ENCODE measurements around the gene MAP2. TPM values are rescaled to one million over a fixed set of nuclear protein-coding genes. Genes with fewer than 3 reads are reported as not detected.

The MAP2 gene
- total RNA-seq, 1 experiment from 2014 or later = 7.4 TPM

- no peaks in the 10 kb centered on the region for H3K9me2 ChIP-seq (ENCODE audit: insufficient read depth)
- no TSS peak for BruUV-seq (replicated peaks)
- H4K20me1 ChIP-seq (ENCODE audit: insufficient read depth) = no peaks in the 10 kb centered on the region
- H3K9me3 ChIP-seq (ENCODE audit: control insufficient read depth in 1 of 2, insufficient read depth in 1 of 2, low read depth in 1 of 2, low read length in 2 of 2) = no peaks in the 10 kb centered on the region
- no peaks in the 10 kb centered on the region for H3K4me1 ChIP-seq (ENCODE audit: control insufficient read depth in 1 of 2, insufficient read depth in 2 of 2, low read length in 2 of 2)
- ChIA-PET RAD21 (ENCODE audit: low non-redundant PET in 1 of 2, low total read pairs in 2 of 2, uncharacterized antibody in 2 of 2, unreplicated experiment in 2 of 2) (no interaction called here), POLR2A (interaction anchor here (0.5 kb wide), 1 partner anchor 10 kb away, joined by 3 read pairs; no protein-coding TSS in a partner anchor), CTCF (no interaction called here)
- no peak for DNase-seq (ENCODE audit: low read depth, low spot score)
- no peak overlapping the region for H3K27ac ChIP-seq (ENCODE audit: low read depth, low read length)
- no peak for TF ChIP-seq POLR2A (IDR thresholded peaks at IDR 0.05; ENCODE audit: borderline replicate concordance, extremely low read depth, insufficient read depth, insufficient read length)
- TF ChIP-seq, protein P1, sequence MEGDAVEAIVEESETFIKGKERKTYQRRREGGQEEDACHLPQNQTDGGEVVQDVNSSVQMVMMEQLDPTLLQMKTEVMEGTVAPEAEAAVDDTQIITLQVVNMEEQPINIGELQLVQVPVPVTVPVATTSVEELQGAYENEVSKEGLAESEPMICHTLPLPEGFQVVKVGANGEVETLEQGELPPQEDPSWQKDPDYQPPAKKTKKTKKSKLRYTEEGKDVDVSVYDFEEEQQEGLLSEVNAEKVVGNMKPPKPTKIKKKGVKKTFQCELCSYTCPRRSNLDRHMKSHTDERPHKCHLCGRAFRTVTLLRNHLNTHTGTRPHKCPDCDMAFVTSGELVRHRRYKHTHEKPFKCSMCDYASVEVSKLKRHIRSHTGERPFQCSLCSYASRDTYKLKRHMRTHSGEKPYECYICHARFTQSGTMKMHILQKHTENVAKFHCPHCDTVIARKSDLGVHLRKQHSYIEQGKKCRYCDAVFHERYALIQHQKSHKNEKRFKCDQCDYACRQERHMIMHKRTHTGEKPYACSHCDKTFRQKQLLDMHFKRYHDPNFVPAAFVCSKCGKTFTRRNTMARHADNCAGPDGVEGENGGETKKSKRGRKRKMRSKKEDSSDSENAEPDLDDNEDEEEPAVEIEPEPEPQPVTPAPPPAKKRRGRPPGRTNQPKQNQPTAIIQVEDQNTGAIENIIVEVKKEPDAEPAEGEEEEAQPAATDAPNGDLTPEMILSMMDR (IDR thresholded peaks at IDR 0.05 in 2 of 3, conservative IDR thresholded peaks at IDR 0.05 in 1 of 3; ENCODE audit: borderline replicate concordance in 1 of 3, insufficient read depth in 1 of 3, low read depth in 2 of 3, low read length in 2 of 3) = no peak
- no peaks in the 10 kb centered on the region for H3K36me3 ChIP-seq (ENCODE audit: control insufficient read depth in 1 of 2, insufficient read depth in 2 of 2, low read length in 2 of 2)
- H2AFZ ChIP-seq (ENCODE audit: low read depth, low read length, poor library complexity, severe bottlenecking) = no peak overlapping the region
- H3K4me2 ChIP-seq (ENCODE audit: low read length) = no peak overlapping the region
- H3K4me3 ChIP-seq (replicated peaks in 1 of 2; ENCODE audit: low read depth in 1 of 2, low read length in 2 of 2) = no peak overlapping the region
- H3K9ac ChIP-seq (ENCODE audit: low read length) = no peak overlapping the region
- no peak for ATAC-seq
- H3K79me2 ChIP-seq (ENCODE audit: insufficient read depth, low read length) = no peaks in the 10 kb centered on the region
- intact Hi-C loops (cut with micrococcal nuclease) = no loop called here
- no peaks in the 10 kb centered on the region for H3K27me3 ChIP-seq (ENCODE audit: insufficient read depth, low read length)
Measured at GRCh38 chr2:209536363-209536762, 112.5 kb downstream of the MAP2 start.

DNA sequence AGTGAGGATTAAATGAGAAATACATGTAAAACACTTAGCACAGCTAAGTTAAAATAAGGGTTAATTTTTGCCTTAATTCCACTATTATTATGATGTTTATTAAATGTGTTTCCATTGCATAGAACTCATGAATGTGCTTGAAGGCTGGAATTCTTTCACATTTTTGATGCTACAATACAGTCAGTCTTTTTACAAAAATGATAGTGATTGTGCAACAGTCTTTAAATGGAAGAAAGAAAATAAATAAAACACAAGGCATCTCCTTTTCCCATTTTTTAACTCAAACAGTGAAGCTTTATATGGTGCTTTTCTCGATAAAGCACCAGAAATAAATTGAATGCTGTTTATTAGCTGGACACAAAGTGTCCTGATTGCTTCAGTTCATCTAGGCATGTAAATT, 123.9 kb downstream of the MAP2 start:
- TF ChIP-seq, protein P2, sequence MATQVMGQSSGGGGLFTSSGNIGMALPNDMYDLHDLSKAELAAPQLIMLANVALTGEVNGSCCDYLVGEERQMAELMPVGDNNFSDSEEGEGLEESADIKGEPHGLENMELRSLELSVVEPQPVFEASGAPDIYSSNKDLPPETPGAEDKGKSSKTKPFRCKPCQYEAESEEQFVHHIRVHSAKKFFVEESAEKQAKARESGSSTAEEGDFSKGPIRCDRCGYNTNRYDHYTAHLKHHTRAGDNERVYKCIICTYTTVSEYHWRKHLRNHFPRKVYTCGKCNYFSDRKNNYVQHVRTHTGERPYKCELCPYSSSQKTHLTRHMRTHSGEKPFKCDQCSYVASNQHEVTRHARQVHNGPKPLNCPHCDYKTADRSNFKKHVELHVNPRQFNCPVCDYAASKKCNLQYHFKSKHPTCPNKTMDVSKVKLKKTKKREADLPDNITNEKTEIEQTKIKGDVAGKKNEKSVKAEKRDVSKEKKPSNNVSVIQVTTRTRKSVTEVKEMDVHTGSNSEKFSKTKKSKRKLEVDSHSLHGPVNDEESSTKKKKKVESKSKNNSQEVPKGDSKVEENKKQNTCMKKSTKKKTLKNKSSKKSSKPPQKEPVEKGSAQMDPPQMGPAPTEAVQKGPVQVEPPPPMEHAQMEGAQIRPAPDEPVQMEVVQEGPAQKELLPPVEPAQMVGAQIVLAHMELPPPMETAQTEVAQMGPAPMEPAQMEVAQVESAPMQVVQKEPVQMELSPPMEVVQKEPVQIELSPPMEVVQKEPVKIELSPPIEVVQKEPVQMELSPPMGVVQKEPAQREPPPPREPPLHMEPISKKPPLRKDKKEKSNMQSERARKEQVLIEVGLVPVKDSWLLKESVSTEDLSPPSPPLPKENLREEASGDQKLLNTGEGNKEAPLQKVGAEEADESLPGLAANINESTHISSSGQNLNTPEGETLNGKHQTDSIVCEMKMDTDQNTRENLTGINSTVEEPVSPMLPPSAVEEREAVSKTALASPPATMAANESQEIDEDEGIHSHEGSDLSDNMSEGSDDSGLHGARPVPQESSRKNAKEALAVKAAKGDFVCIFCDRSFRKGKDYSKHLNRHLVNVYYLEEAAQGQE (IDR thresholded peaks at IDR 0.05; ENCODE audit: low read depth) = no peak
- TF ChIP-seq EGR1 (IDR thresholded peaks at IDR 0.05; ENCODE audit: low read depth) = no peak
- no peak for TF ChIP-seq ZFX (IDR thresholded peaks at IDR 0.05)
- ATAC-seq = no peak
- no TSS peak for BruUV-seq (replicated peaks)

More for the DNA sequence above, 123.9 kb downstream of the MAP2 start:
- no peaks in the 10 kb centered on the region for H4K20me1 ChIP-seq (ENCODE audit: insufficient read depth)
- no peaks in the 10 kb centered on the region for H3K4me1 ChIP-seq (ENCODE audit: control insufficient read depth in 1 of 2, insufficient read depth in 2 of 2, low read length in 2 of 2)
- no peaks in the 10 kb centered on the region for H3K9me2 ChIP-seq (ENCODE audit: insufficient read depth)
- H3K9me3 ChIP-seq (ENCODE audit: control insufficient read depth in 1 of 2, insufficient read depth in 1 of 2, low read depth in 1 of 2, low read length in 2 of 2) = no peaks in the 10 kb centered on the region
- no peaks in the 10 kb centered on the region for H3K79me2 ChIP-seq (ENCODE audit: insufficient read depth, low read length)
- no peak overlapping the region for H2AFZ ChIP-seq (ENCODE audit: low read depth, low read length, poor library complexity, severe bottlenecking)
- no peaks in the 10 kb centered on the region for H3K36me3 ChIP-seq (ENCODE audit: control insufficient read depth in 1 of 2, insufficient read depth in 2 of 2, low read length in 2 of 2)
- no peak overlapping the region for H3K4me3 ChIP-seq (replicated peaks in 1 of 2; ENCODE audit: low read depth in 1 of 2, low read length in 2 of 2)
- intact Hi-C loops (cut with micrococcal nuclease) = no loop called here
- ChIA-PET RAD21 (ENCODE audit: low non-redundant PET in 1 of 2, low total read pairs in 2 of 2, uncharacterized antibody in 2 of 2, unreplicated experiment in 2 of 2) (interaction anchor here in 1 of 2 experiments (0.6 kb wide), 1 partner anchor 93 kb away, joined by 5 read pairs; no protein-coding TSS in a partner anchor), POLR2A (no interaction called here), CTCF (no interaction called here)
- no peak overlapping the region for H3K9ac ChIP-seq (ENCODE audit: low read length)
- no peak overlapping the region for H3K4me2 ChIP-seq (ENCODE audit: low read length)
- H3K27me3 ChIP-seq (ENCODE audit: insufficient read depth, low read length) = no peaks in the 10 kb centered on the region
- no peak for DNase-seq (ENCODE audit: low read depth, low spot score)
- no peak overlapping the region for H3K27ac ChIP-seq (ENCODE audit: low read depth, low read length)
